LNCAP (cell line): ENCODE results near the gene MAGI3.

ENCODE experiments used
- TF ChIP-seq, protein P1 (sequence below): fragments of 450-650 bp; IDR thresholded peaks from 2 replicates; pipeline ENCODE4 v1.5.1; 2017; ENCODE audit warnings: mild to moderate bottlenecking

Gene MAGI3

DNA sequence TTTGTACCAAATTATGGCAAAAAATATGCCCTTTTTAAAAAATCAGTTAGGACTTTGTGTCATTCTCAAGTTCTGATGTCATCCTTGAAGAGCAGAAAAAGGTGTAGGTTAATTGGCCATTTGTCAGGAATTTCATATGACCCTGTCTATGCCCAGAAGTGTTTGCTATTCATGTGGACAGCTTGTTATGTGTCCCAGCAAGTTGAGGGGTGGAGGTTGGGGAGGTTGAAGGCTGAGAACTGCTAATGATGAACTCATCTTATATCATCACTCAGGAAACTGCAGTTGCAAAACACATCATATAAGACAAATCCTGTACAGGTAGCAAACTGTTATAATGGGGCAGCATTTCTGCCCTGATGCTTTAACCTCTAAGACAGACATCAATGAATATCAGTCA is 262.5 kb downstream of the MAGI3 start:
- TF ChIP-seq, protein P1, sequence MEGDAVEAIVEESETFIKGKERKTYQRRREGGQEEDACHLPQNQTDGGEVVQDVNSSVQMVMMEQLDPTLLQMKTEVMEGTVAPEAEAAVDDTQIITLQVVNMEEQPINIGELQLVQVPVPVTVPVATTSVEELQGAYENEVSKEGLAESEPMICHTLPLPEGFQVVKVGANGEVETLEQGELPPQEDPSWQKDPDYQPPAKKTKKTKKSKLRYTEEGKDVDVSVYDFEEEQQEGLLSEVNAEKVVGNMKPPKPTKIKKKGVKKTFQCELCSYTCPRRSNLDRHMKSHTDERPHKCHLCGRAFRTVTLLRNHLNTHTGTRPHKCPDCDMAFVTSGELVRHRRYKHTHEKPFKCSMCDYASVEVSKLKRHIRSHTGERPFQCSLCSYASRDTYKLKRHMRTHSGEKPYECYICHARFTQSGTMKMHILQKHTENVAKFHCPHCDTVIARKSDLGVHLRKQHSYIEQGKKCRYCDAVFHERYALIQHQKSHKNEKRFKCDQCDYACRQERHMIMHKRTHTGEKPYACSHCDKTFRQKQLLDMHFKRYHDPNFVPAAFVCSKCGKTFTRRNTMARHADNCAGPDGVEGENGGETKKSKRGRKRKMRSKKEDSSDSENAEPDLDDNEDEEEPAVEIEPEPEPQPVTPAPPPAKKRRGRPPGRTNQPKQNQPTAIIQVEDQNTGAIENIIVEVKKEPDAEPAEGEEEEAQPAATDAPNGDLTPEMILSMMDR: no peak

DNA sequence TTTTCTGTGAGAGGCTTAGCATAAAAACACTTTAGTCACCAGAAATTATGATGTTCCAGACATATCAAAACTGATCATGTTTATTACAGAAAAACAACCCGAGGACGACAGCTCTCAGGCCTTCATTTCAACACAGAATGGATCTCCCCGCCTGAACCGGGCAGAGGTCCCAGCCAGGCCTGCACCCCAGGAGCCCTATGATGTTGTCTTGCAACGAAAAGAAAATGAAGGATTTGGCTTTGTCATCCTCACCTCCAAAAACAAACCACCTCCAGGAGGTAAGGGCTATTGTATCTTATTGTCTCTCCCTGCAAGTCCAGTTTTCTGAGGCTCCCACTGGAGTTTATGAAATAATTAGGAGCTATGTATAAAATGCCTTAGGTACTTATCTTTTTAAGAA is 263.4 kb downstream of the MAGI3 start:
- TF ChIP-seq, protein P1: no peak

- TF ChIP-seq, protein P1: no peak
Measured at GRCh38 chr1:113654883-113655282, 264.6 kb downstream of the MAGI3 start.

DNA sequence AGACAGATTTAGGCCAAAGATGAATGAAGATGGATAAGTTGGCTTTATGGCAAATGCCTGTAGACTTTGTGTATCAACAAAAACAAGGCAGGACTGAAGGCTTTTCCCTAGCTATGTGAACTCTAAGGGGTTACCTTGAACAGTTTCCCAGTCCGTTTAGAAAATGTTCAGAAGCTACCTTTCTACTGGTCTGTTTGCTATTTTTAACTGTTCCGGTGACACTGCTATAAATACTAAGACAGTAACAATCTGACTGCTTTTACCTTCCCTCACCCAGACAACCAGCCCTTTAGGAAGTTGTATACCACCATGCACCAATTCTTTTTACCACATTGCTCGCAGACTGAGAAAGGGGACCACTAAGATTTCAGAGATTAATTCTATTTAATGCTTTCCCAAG is 266.8 kb downstream of the MAGI3 start:
- TF ChIP-seq, protein P1: no peak

DNA sequence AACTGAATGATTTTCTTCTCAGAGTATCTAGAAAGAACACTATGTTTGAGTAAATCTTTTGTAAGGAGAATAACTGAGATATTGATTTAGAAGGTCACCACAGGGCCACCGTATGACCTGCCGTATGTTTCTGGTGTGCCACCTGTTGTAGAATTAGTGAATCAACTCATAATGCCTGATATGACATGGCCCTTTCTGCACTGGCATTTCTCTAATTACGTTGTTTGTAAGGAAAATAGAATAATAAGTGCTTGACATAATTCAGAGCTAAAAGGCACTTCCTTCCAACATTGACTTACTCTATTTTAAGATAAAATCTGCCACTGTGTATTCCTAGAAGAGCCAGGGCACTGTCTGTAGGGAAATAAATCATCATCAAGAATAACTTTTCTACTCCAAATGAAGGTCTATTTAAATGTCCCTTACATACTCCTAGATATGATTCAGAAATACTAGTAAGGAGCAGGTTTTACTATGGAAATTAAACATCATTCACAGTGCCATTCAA is 267.3 kb downstream of the MAGI3 start:
- TF ChIP-seq, protein P1: no peak

- TF ChIP-seq, protein P1: no peak
Measured at GRCh38 chr1:113659035-113659434, 268.7 kb downstream of the MAGI3 start.

DNA sequence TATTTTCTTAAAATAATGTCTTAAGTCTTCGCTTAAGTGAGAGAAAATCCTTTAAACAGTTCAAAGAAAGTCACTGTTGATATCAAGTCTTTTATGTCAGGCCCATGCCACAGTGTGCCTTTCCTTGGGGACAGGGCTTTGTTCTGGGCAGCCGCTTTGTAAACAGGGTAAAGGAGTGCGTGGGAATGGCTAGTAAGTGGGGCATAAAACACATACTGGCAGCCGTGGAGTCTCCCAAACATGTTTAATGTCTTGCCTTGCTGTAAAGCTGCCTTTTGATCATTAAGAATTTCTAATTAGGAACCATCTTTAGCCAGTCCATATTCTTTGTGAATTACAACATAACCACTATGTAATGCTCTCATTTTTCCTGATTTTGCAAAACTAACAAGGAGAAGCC is 269.2 kb downstream of the MAGI3 start:
- TF ChIP-seq, protein P1: no peak

DNA sequence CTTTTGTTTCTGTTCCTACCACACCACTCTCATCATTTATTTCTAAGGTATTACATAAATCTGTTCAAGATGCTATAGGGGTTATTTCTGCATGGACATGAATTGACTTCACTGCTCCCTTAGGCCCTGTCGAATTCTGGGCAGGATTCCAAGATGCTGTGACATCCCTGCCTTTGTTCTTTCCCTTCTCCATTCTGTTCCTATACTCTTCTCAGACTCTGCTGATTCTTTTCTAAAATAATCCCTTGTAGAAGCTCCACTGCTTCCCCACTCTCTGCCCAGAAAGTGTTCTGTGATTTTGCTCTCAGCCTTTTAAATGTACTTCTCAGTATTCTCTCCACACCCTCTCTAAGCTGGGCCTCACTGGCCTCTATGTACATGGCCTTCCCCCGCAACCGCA is 269.8 kb downstream of the MAGI3 start:
- TF ChIP-seq, protein P1: no peak
